GM23248 (cell line): Measurements from ENCODE around the gene TPM2.
"Not testable (repeated sequence)": the region's sequence is repeated elsewhere in the genome, so short reads cannot be mapped to it uniquely, and the experiment has no call there.

Source experiments
- EZH2 ChIP-seq: fragments of 200-600 bp; sonication (generic); IDR thresholded peaks from 2 replicates; pipeline ENCODE4 v1.6.1; 2018; ENCODE audit warnings: antibody characterized with exemption, mild to moderate bottlenecking; ENCODE audit not compliant: insufficient read depth, poor library complexity, severe bottlenecking
- EZH2phosphoT487 ChIP-seq: fragments of 200-600 bp; sonication (generic); IDR thresholded peaks from 2 replicates; pipeline ENCODE4 v1.6.1; 2018; ENCODE audit warnings: antibody characterized with exemption, moderate library complexity, mild to moderate bottlenecking, low read depth; ENCODE audit not compliant: insufficient read depth

DNA sequence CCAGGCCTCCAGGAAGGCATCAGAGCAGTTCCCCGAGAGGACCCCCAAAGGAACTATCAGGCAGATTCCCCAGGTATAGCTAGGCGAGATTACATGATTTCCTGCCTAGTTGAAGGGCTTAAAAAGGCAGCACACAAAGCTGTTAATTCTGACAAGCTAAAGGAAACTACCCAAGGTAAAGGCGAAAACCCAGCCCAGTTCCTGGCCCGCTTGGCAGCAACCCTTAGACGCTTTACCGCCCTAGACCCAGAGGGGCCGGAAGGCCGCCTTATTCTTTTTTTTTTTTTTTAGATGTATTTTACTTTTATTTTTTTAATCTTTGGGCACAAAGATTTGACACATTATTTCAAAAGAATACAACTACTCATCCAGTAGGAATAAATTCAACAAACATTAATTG is 51.0 kb downstream of the TPM2 start:
- not testable (repeated sequence) for TF ChIP-seq EZH2, EZH2phosphoT487
